B cell (primary cell): ENCODE results near the gene FADS2. TPM values are rescaled to one million over a fixed set of nuclear protein-coding genes. Genes with fewer than 3 reads are reported as not detected.
A peak's percentile ranks its signal among the peaks of the same experiment; 100 is the strongest.

Source experiments
- ATAC-seq: fragments of 200-7000 bp; cut with Tn5 transposase; one replicate; pipeline ENCODE4 v1.10.0; 2021; ENCODE audit warnings: low read depth, mild to moderate bottlenecking, moderate number of reproducible peaks, moderate library complexity
- CTCF ChIA-PET: fragments of 350-600 bp; sonication (Branson Sonifier 250); formaldehyde crosslinking; loops from one replicate; lab custom pipeline; 2021; ENCODE audit warnings: antibody characterized with exemption, inconsistent platforms; lab: Charles Lee
- POLR2A ChIA-PET: fragments of 350-600 bp; sonication (Branson Sonifier 250); formaldehyde crosslinking; loops from one replicate; lab custom pipeline; 2021; ENCODE audit warnings: antibody characterized with exemption; lab: Charles Lee
- DNase-seq: peaks from one replicate; pipeline ENCODE4 v3.0.0; 2013
- H2AFZ ChIP-seq: 2 replicates; pipeline ENCODE4 v1.6.1; 2012; ENCODE audit warnings: mild to moderate bottlenecking, low read depth, low read length; ENCODE audit not compliant: insufficient read depth, poor library complexity, severe bottlenecking
- H3K27ac ChIP-seq, 2 donors: 1 replicate in 1 of 2; 2 replicates in 1 of 2; pipeline ENCODE4 v1.5.1; 2012 to 2013; ENCODE audit warnings: low read length in 2 of 2, mild to moderate bottlenecking in 2 of 2, moderate library complexity in 1 of 2
- H3K27me3 ChIP-seq, 4 experiments: fragments of 200-600 bp in 1 of 4; sonication (generic) in 1 of 4; replicated peaks in 1 of 4; 1 replicate in 2 of 4; 2 replicates in 2 of 4; pipeline versions ENCODE4 v1.6.1 to v1.7.0; 2013 to 2016; ENCODE audit warnings: low read length in 3 of 4, mild to moderate bottlenecking in 2 of 4, mixed read lengths in 1 of 4, moderate library complexity in 1 of 4; ENCODE audit not compliant: insufficient read depth in 4 of 4, control insufficient read depth in 3 of 4; ENCODE audit errors: control extremely low read depth in 1 of 4
- H3K36me3 ChIP-seq, 2 experiments: replicated peaks in 1 of 2; 1 replicate in 1 of 2; 2 replicates in 1 of 2; pipeline versions ENCODE4 v1.6.1 to v1.7.1; 2013; ENCODE audit warnings: low read length in 1 of 2; ENCODE audit not compliant: insufficient read depth in 2 of 2, control insufficient read depth in 1 of 2; ENCODE audit errors: control extremely low read depth in 1 of 2, extremely low read depth in 1 of 2
- H3K4me1 ChIP-seq, 2 donors: fragments of 200-600 bp in 1 of 2; sonication (generic) in 1 of 2; 1 replicate in 1 of 2; 2 replicates in 1 of 2; pipeline versions ENCODE4 v1.5.1 to v1.6.1; 2013 to 2017; ENCODE audit warnings: low read length in 2 of 2; ENCODE audit not compliant: control insufficient read depth in 2 of 2, insufficient read depth in 2 of 2
- H3K4me2 ChIP-seq: replicated peaks from 2 replicates; pipeline ENCODE3; 2012; ENCODE audit warnings: mild to moderate bottlenecking, low read depth, low read length; ENCODE audit not compliant: poor library complexity, severe bottlenecking
- H3K4me3 ChIP-seq, 5 experiments: fragments of 200-600 bp in 1 of 5; sonication (generic) in 1 of 5; 1 replicate in 3 of 5; 2 replicates in 2 of 5; pipeline versions ENCODE4 v1.5.1 to v1.7.0; 2011 to 2016; ENCODE audit warnings: low read length in 4 of 5, mild to moderate bottlenecking in 4 of 5, low read depth in 2 of 5, control low read depth in 1 of 5, moderate library complexity in 1 of 5; ENCODE audit not compliant: insufficient read depth in 1 of 5; ENCODE audit errors: control extremely low read depth in 1 of 5, extremely low read depth in 1 of 5
- H3K79me2 ChIP-seq: fragments of 200-600 bp; sonication (generic); one replicate; pipeline ENCODE4 v1.6.0; 2016; ENCODE audit warnings: low read length; ENCODE audit not compliant: control insufficient read depth, insufficient read depth
- H3K9ac ChIP-seq: fragments of 200-600 bp; sonication (generic); 2 replicates; pipeline ENCODE4 v1.6.1; 2017; ENCODE audit warnings: mild to moderate bottlenecking, low read length, moderate library complexity
- H3K9me3 ChIP-seq, 3 donors: one replicate each; pipeline versions ENCODE4 v1.6.1 to v1.7.1; 2013; ENCODE audit warnings: low read length in 2 of 3; ENCODE audit not compliant: control insufficient read depth in 2 of 3, insufficient read depth in 1 of 3; ENCODE audit errors: control extremely low read depth in 1 of 3
- H4K20me1 ChIP-seq: 2 replicates; pipeline ENCODE4 v1.6.0; 2012; ENCODE audit warnings: mild to moderate bottlenecking, low read length; ENCODE audit not compliant: insufficient read depth, control insufficient read depth, poor library complexity, severe bottlenecking
- H3K27ac Mint-ChIP-seq: one replicate; pipeline ENCODE4 v1.8.0; 2021; ENCODE audit warnings: mixed read lengths
- H3K27me3 Mint-ChIP-seq: one replicate; pipeline ENCODE4 v1.8.0; 2021; ENCODE audit warnings: mixed read lengths
- H3K4me1 Mint-ChIP-seq: one replicate; pipeline ENCODE4 v1.8.0; 2021; ENCODE audit warnings: mixed read lengths
- H3K4me3 Mint-ChIP-seq: one replicate; pipeline ENCODE4 v1.8.0; 2021; ENCODE audit warnings: mixed read lengths
- H3K9me3 Mint-ChIP-seq: one replicate; pipeline ENCODE4 v1.8.0; 2022; ENCODE audit warnings: mixed read lengths; ENCODE audit not compliant: insufficient read depth
- EZH2 ChIP-seq: IDR thresholded peaks from 2 replicates; pipeline ENCODE4 v1.6.1; 2012; ENCODE audit warnings: borderline replicate concordance, low read depth, mild to moderate bottlenecking, moderate library complexity, low read length; ENCODE audit not compliant: insufficient read depth, poor library complexity, severe bottlenecking
- WGBS: methylation state at CpG from one replicate; pipeline ENCODE4 v1.1.5; 2013; ENCODE audit warnings: missing lambda C conversion rate; ENCODE audit not compliant: insufficient coverage; 5-methylcytosine and 5-hydroxymethylcytosine counted together
- intact Hi-C: fragments of 100-400 bp; cut with micrococcal nuclease; formaldehyde crosslinking; loops from one replicate; pipeline ENCODE4 v1.10.0; 2022
- polyA plus RNA-seq: library from polyadenylated mRNA; depleted of rRNA; stranded (reverse); fragments of >200 nt; gene quantifications from 2 replicates; pipeline ENCODE4 v1.2.3, GENCODE V29; 2012
- total RNA-seq, 2 donors: library from RNA; stranded (reverse); fragments of 120-200 nt in 1 of 2; gene quantifications; 1 replicate in 1 of 2; 2 replicates in 1 of 2; pipeline versions ENCODE4 v1.2.3 to v1.2.4, GENCODE V29; 2013 to 2022
- TF ChIP-seq, protein P1 (sequence below): fragments of 200-600 bp; IDR thresholded peaks from one replicate; pipeline ENCODE4 v1.8.0; 2022; ENCODE audit warnings: antibody characterized with exemption, mild to moderate bottlenecking

The FADS2 gene
- total and polyA plus RNA-seq, 2 donors (not counting 1 experiment from before 2014, with no cell fraction given) = 1.5 to 5.9 TPM

DNA sequence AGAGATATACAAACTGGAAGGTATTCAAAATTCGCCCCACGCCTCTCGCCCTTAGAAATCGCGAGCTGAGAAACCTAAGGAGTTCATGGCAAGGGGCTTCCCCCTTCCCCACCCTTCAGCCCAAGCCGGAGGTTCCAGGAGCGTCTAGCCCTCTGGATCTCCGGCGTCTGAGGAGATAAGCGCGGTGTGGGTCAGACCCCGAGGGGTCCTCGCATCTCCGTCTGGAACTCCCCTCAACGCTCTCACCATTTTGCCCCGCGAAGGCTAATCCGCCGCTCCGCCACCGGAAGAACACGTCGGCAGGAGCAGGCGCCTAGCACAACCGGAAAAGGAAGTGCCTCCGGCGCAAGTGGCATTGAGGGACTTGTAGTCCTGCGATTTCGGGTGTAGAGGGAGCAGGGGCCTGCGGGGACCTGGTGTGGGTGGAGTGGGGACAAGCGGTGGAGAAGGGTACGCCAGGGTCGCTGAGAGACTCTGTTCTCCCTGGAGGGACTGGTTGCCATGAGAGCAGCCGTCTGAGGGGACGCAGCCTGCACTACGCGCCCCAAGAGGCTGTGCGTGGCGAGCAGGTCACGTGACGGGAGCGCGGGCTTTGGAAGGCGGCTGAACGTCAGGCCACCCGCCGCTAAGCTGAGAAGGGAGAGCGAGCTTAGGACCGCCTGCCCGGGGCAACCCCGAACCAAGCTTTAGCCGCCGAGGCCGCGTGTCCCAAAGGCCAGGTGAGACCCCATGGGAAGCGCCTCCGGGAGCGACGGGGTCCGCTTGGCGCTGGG is 35.6 kb upstream of the FADS2 start, which contains the start of the genes FEN1 and TMEM258:
Gene FEN1 (plus strand): TSS at position 602 of the 773 bp plus-strand sequence. CDS start 2,451 bp downstream, outside the sequence.
Gene TMEM258 (minus strand): TSS at position 290 of the 773 bp plus-strand sequence. CDS start 41 bp downstream, at position 249.
- H3K27me3 Mint-ChIP-seq = no peaks in the 10 kb centered on the region
- H3K9me3 ChIP-seq = no peaks in the 10 kb centered on the region
- intact Hi-C loops = loop anchor here (1.0 to 5.0 kb wide), 6 partner anchors 25 to 880 kb away; partner anchors contain the start of genes FADS1 and TMEM109
- ATAC-seq = peak; percentile 91
- ChIA-PET POLR2A (interaction anchor here (0.7 to 1.9 kb wide), 3 partner anchors 89 to 331 kb away, joined by 3 to 6 read pairs (median 3); partner anchors contain the start of gene INCENP), CTCF (interaction anchor here (0.6 to 3.8 kb wide), 8 partner anchors 21 to 514 kb away, joined by 3 to 32 read pairs (median 9); no protein-coding TSS in a partner anchor)
- H3K4me3 Mint-ChIP-seq = peak within 1 kb of the TSS; percentile 93
- peaks cover 0 to 36% of the 10 kb centered on the region in 2 experiments for H3K36me3 ChIP-seq
- peaks cover 34% of the 10 kb centered on the region for H3K4me1 Mint-ChIP-seq
- H3K9ac ChIP-seq = peak within 1 kb of the TSS; percentile 87
- H3K27ac ChIP-seq = peak within 1 kb of the TSS; percentile 92 to 96
- H3K27ac Mint-ChIP-seq = peak within 1 kb of the TSS; percentile 97
- peak within 1 kb of the TSS; percentile 80 to 94 (median 88) for H3K4me3 ChIP-seq
- DNase-seq = peak; percentile 96
- no peaks in the 10 kb centered on the region for H3K9me3 Mint-ChIP-seq
- peak within 1 kb of the TSS; percentile 99 for H2AFZ ChIP-seq
- no peaks in the 10 kb centered on the region for H3K27me3 ChIP-seq
- peak within 1 kb of the TSS; percentile 80 for H3K4me2 ChIP-seq
- peaks cover 76% of the 10 kb centered on the region for H3K79me2 ChIP-seq
- H3K4me1 ChIP-seq = peaks cover 11 to 23% of the 10 kb centered on the region in 2 donors
- TF ChIP-seq EZH2 = no peak
- TF ChIP-seq, protein P1, sequence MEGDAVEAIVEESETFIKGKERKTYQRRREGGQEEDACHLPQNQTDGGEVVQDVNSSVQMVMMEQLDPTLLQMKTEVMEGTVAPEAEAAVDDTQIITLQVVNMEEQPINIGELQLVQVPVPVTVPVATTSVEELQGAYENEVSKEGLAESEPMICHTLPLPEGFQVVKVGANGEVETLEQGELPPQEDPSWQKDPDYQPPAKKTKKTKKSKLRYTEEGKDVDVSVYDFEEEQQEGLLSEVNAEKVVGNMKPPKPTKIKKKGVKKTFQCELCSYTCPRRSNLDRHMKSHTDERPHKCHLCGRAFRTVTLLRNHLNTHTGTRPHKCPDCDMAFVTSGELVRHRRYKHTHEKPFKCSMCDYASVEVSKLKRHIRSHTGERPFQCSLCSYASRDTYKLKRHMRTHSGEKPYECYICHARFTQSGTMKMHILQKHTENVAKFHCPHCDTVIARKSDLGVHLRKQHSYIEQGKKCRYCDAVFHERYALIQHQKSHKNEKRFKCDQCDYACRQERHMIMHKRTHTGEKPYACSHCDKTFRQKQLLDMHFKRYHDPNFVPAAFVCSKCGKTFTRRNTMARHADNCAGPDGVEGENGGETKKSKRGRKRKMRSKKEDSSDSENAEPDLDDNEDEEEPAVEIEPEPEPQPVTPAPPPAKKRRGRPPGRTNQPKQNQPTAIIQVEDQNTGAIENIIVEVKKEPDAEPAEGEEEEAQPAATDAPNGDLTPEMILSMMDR = no peak
- H4K20me1 ChIP-seq = no peaks in the 10 kb centered on the region
- under 1% methylated on average over 54 of the region's 61 CpGs for WGBS
